ENCODE results near the gene PRKN. TPM values are rescaled to one million over a fixed set of nuclear protein-coding genes. Genes with fewer than 3 reads are reported as not detected.

The PRKN gene
- total RNA-seq, 1 donor from 2014 or later: 25.5 TPM

GRCh38 chr6:161356167-161356854 lies 1371.3 kb downstream of the PRKN start:
- no peak for DNase-seq
- H3K27ac ChIP-seq (replicated peaks): no peak overlapping the region
- TF ChIP-seq, protein P1, sequence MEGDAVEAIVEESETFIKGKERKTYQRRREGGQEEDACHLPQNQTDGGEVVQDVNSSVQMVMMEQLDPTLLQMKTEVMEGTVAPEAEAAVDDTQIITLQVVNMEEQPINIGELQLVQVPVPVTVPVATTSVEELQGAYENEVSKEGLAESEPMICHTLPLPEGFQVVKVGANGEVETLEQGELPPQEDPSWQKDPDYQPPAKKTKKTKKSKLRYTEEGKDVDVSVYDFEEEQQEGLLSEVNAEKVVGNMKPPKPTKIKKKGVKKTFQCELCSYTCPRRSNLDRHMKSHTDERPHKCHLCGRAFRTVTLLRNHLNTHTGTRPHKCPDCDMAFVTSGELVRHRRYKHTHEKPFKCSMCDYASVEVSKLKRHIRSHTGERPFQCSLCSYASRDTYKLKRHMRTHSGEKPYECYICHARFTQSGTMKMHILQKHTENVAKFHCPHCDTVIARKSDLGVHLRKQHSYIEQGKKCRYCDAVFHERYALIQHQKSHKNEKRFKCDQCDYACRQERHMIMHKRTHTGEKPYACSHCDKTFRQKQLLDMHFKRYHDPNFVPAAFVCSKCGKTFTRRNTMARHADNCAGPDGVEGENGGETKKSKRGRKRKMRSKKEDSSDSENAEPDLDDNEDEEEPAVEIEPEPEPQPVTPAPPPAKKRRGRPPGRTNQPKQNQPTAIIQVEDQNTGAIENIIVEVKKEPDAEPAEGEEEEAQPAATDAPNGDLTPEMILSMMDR (IDR thresholded peaks at IDR 0.05; ENCODE audit: borderline replicate concordance): no peak
- peaks cover 18% of the 10 kb centered on the region for H3K4me1 ChIP-seq
- H3K36me3 ChIP-seq: no peaks in the 10 kb centered on the region
- no peak overlapping the region for H3K4me3 ChIP-seq
- H3K9me3 ChIP-seq (replicated peaks): no peaks in the 10 kb centered on the region
- intact Hi-C loops (cut with micrococcal nuclease): no loop called here
- H3K27me3 ChIP-seq (ENCODE audit: low read depth): no peaks in the 10 kb centered on the region

GRCh38 chr6:161355696-161356095 lies 1371.9 kb downstream of the PRKN start:
- TF ChIP-seq, protein P1 (IDR thresholded peaks at IDR 0.05; ENCODE audit: borderline replicate concordance): no peak
- H3K4me3 ChIP-seq: no peak overlapping the region
- H3K27me3 ChIP-seq (ENCODE audit: low read depth): no peaks in the 10 kb centered on the region
- H3K36me3 ChIP-seq: no peaks in the 10 kb centered on the region
- peaks cover 15% of the 10 kb centered on the region for H3K4me1 ChIP-seq
- no peak for DNase-seq
- intact Hi-C loops (cut with micrococcal nuclease): no loop called here
- H3K27ac ChIP-seq (replicated peaks): no peak overlapping the region
- H3K9me3 ChIP-seq (replicated peaks): no peaks in the 10 kb centered on the region

- intact Hi-C loops (cut with micrococcal nuclease): no loop called here
Measured at GRCh38 chr6:161354956-161355355, 1372.6 kb downstream of the PRKN start.

DNA sequence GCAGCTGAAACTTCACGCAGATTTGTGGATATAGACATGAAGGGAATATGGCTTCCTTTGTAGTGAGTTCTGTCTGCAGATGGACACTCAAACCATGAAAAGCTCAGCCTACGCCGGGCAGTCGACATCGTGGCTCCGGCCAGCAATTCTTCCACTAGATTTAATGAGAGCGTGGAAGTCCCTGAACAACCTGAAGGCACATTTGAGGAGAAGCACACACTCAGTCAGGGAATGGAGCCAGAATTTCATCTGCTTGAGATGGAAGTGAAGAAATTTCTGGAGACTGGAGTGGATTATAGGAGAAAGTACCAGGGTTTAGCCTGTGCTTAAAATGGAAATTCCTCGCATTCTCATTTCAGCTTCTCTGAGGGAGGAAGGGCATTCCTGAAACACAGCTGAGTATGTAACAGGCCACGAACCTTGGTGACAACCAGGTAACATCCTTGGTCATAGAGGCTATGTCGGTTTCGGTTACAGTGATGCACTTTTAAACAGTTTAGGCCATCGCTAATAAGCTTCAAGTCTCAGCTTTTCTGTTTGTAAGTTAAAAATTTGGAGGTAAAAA lies 1373.2 kb downstream of the PRKN start:
- Histone ChIP-seq H3K27me3 (ENCODE audit: low read depth) (no peaks in the 10 kb centered on the region), H3K27ac (replicated peaks) (no peak overlapping the region), H3K4me1 (peaks cover 4% of the 10 kb centered on the region), H3K36me3 (no peaks in the 10 kb centered on the region), H3K4me3 (no peak overlapping the region), H3K9me3 (replicated peaks) (no peaks in the 10 kb centered on the region)
- DNase-seq: no peak
- intact Hi-C loops (cut with micrococcal nuclease): no loop called here
- TF ChIP-seq, protein P1 (IDR thresholded peaks at IDR 0.05; ENCODE audit: borderline replicate concordance): no peak

More at GRCh38 chr6:161354956-161355355, 1372.6 kb downstream of the PRKN start:
- H3K27ac ChIP-seq (replicated peaks): no peak overlapping the region
- TF ChIP-seq, protein P1 (IDR thresholded peaks at IDR 0.05; ENCODE audit: borderline replicate concordance): no peak
- no peaks in the 10 kb centered on the region for H3K9me3 ChIP-seq (replicated peaks)
- no peaks in the 10 kb centered on the region for H3K36me3 ChIP-seq
- peaks cover 8% of the 10 kb centered on the region for H3K4me1 ChIP-seq
- H3K4me3 ChIP-seq: no peak overlapping the region
- H3K27me3 ChIP-seq (ENCODE audit: low read depth): no peaks in the 10 kb centered on the region
- no peak for DNase-seq

- DNase-seq: no peak
- Histone ChIP-seq H3K4me1 (no peaks in the 10 kb centered on the region), H3K36me3 (no peaks in the 10 kb centered on the region), H3K4me3 (no peak overlapping the region), H3K9me3 (replicated peaks) (no peaks in the 10 kb centered on the region), H3K27ac (replicated peaks) (no peak overlapping the region), H3K27me3 (ENCODE audit: low read depth) (no peaks in the 10 kb centered on the region)
- TF ChIP-seq, protein P1 (IDR thresholded peaks at IDR 0.05; ENCODE audit: borderline replicate concordance): peak; percentile 48
- intact Hi-C loops (cut with micrococcal nuclease): no loop called here
Measured at GRCh38 chr6:161353208-161353613, 1374.4 kb downstream of the PRKN start.
